ENCODE measurements around the gene RICTOR.

- TF ChIP-seq CTCF (IDR thresholded peaks at IDR 0.05) = no peak
- no peak for TF ChIP-seq POLR2A (IDR thresholded peaks at IDR 0.05)
These were observed 8.8 kb upstream of the RICTOR start for GRCh38 chr5:39082995-39083394.
